ENCODE data around the gene HAVCR2. TPM values are rescaled to one million over a fixed set of nuclear protein-coding genes. Genes with fewer than 3 reads are reported as not detected.

The HAVCR2 gene
- total RNA-seq, 1 experiment from 2014 or later = 0.41 TPM

DNA sequence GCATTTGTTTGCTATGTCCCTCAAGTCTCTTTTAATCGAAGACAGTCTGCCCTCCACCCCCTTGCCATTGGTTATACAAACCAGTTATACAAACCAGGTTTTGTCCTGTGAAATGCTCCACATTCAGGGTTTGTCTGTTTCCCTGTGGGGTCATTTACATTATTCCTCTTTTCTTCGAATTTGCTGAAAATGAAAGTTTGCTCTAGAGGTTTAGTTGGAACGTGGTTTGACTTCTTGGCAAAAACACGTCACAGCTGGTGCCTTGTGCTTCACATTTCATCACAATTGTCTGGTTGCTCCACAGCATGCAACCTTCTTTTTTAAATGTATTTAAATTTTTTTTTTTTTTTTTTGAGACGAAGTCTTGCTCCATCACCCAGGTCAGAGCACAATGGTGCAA, 4.2 kb upstream of the HAVCR2 start:
- H3K27ac Mint-ChIP-seq (ENCODE audit: unreplicated experiment) = no peak overlapping the region
- H3K4me3 ChIP-seq (ENCODE audit: low read depth, low read length) = no peak overlapping the region
- no peaks in the 10 kb centered on the region for H3K36me3 Mint-ChIP-seq (ENCODE audit: insufficient read depth, unreplicated experiment)
- intact Hi-C loops (cut with micrococcal nuclease; ENCODE audit: unreplicated experiment) = no loop called here
- peaks cover 7% of the 10 kb centered on the region for H3K4me1 Mint-ChIP-seq (ENCODE audit: low read depth, unreplicated experiment)
- DNase-seq = no peak
- no peaks in the 10 kb centered on the region for H3K27me3 Mint-ChIP-seq (ENCODE audit: insufficient read depth, unreplicated experiment)
- no peak overlapping the region for H3K4me3 Mint-ChIP-seq (ENCODE audit: unreplicated experiment)
- H3K9me3 ChIP-seq = no peaks in the 10 kb centered on the region
- H3K9me3 Mint-ChIP-seq (ENCODE audit: unreplicated experiment) = no peaks in the 10 kb centered on the region
- no TSS peak for BruUV-seq (replicated peaks)
- TF ChIP-seq, protein P1, sequence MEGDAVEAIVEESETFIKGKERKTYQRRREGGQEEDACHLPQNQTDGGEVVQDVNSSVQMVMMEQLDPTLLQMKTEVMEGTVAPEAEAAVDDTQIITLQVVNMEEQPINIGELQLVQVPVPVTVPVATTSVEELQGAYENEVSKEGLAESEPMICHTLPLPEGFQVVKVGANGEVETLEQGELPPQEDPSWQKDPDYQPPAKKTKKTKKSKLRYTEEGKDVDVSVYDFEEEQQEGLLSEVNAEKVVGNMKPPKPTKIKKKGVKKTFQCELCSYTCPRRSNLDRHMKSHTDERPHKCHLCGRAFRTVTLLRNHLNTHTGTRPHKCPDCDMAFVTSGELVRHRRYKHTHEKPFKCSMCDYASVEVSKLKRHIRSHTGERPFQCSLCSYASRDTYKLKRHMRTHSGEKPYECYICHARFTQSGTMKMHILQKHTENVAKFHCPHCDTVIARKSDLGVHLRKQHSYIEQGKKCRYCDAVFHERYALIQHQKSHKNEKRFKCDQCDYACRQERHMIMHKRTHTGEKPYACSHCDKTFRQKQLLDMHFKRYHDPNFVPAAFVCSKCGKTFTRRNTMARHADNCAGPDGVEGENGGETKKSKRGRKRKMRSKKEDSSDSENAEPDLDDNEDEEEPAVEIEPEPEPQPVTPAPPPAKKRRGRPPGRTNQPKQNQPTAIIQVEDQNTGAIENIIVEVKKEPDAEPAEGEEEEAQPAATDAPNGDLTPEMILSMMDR (IDR thresholded peaks at IDR 0.05; ENCODE audit: insufficient read depth in 1 of 2, low read depth in 1 of 2, low read length in 1 of 2, severe bottlenecking in 1 of 2, unreplicated experiment in 1 of 2) = no peak
- no peaks in the 10 kb centered on the region for H3K4me1 ChIP-seq
- POLR2A ChIA-PET = no interaction called here
- H3K36me3 ChIP-seq (ENCODE audit: control insufficient read depth, insufficient read depth, low read length) = no peaks in the 10 kb centered on the region
- no peaks in the 10 kb centered on the region for H3K27me3 ChIP-seq (replicated peaks; ENCODE audit: control insufficient read depth, insufficient read depth, low read length)
- CTCF ChIA-PET = no interaction called here

DNA sequence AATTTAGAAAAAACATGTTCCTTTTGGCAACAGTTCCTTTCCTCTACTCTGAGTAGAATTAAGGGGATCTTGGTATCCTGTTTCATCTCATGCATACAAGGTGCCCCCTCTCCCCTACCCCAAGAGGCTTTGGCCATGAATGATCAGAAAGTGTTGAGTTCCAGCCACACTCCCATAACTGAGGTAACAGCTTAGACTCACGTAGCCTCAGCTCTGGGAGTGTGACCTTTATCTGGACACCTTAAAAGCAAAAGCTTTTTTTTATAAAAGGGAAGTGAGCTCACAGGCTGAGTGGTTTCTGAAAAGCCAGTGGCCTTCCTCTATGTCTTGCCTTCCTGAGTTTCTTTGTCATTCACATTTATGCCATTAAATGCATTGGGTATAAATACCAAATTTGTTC, 900 bp upstream of the HAVCR2 start:
- Histone ChIP-seq H3K9me3 (no peaks in the 10 kb centered on the region), H3K4me3 (ENCODE audit: low read depth, low read length) (no peak overlapping the region), H3K4me1 (no peaks in the 10 kb centered on the region), H3K27me3 (replicated peaks; ENCODE audit: control insufficient read depth, insufficient read depth, low read length) (no peaks in the 10 kb centered on the region), H3K36me3 (ENCODE audit: control insufficient read depth, insufficient read depth, low read length) (no peaks in the 10 kb centered on the region)
- no peak overlapping the region for H3K27ac Mint-ChIP-seq (ENCODE audit: unreplicated experiment)
- H3K36me3 Mint-ChIP-seq (ENCODE audit: insufficient read depth, unreplicated experiment) = no peaks in the 10 kb centered on the region
- POLR2A ChIA-PET = no interaction called here
- no peak for DNase-seq
- TF ChIP-seq, protein P1 (IDR thresholded peaks at IDR 0.05; ENCODE audit: insufficient read depth in 1 of 2, low read depth in 1 of 2, low read length in 1 of 2, severe bottlenecking in 1 of 2, unreplicated experiment in 1 of 2) = no peak
- intact Hi-C loops (cut with micrococcal nuclease; ENCODE audit: unreplicated experiment) = no loop called here
- H3K4me3 Mint-ChIP-seq (ENCODE audit: unreplicated experiment) = no peak overlapping the region
- H3K9me3 Mint-ChIP-seq (ENCODE audit: unreplicated experiment) = no peaks in the 10 kb centered on the region
- H3K27me3 Mint-ChIP-seq (ENCODE audit: insufficient read depth, unreplicated experiment) = no peaks in the 10 kb centered on the region
- H3K4me1 Mint-ChIP-seq (ENCODE audit: low read depth, unreplicated experiment) = no peaks in the 10 kb centered on the region
- no TSS peak for BruUV-seq (replicated peaks)
- CTCF ChIA-PET = no interaction called here

DNA sequence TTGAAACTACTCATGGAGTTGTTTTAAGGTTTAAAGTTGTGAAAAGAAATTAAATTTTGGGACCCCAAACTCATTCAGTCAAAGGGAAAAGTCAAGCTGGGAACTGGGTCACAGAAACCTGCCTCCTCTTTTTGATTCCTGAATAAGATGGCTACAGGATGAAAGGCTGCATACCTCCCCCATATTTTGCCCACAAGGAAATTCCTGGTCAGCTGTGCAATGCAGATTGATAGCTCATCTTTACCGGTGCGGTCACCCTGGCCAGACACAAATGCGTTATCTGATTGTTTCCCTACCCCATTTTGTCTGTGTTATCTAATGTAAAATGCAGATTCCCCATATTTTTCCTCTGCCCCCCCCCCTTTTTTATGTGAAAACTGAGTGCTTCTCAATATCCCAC, 1.3 kb downstream of the HAVCR2 start:
- CTCF ChIA-PET = no interaction called here
- H3K4me3 ChIP-seq (ENCODE audit: low read depth, low read length) = no peak overlapping the region
- TF ChIP-seq, protein P1 (IDR thresholded peaks at IDR 0.05; ENCODE audit: insufficient read depth in 1 of 2, low read depth in 1 of 2, low read length in 1 of 2, severe bottlenecking in 1 of 2, unreplicated experiment in 1 of 2) = no peak
- no TSS peak for BruUV-seq (replicated peaks)
- Mint-ChIP-seq H3K9me3 (ENCODE audit: unreplicated experiment) (no peaks in the 10 kb centered on the region), H3K4me1 (ENCODE audit: low read depth, unreplicated experiment) (no peaks in the 10 kb centered on the region), H3K4me3 (ENCODE audit: unreplicated experiment) (no peak overlapping the region), H3K27me3 (ENCODE audit: insufficient read depth, unreplicated experiment) (no peaks in the 10 kb centered on the region), H3K27ac (ENCODE audit: unreplicated experiment) (no peak overlapping the region), H3K36me3 (ENCODE audit: insufficient read depth, unreplicated experiment) (no peaks in the 10 kb centered on the region)
- no peaks in the 10 kb centered on the region for H3K9me3 ChIP-seq
- intact Hi-C loops (cut with micrococcal nuclease; ENCODE audit: unreplicated experiment) = no loop called here
- no peaks in the 10 kb centered on the region for H3K27me3 ChIP-seq (replicated peaks; ENCODE audit: control insufficient read depth, insufficient read depth, low read length)
- no peaks in the 10 kb centered on the region for H3K4me1 ChIP-seq
- no peaks in the 10 kb centered on the region for H3K36me3 ChIP-seq (ENCODE audit: control insufficient read depth, insufficient read depth, low read length)
- POLR2A ChIA-PET = no interaction called here
- DNase-seq = no peak

Measured in Caco-2 (cell line).